SIG-M5 treated with dmso at 0.1 percent for 504 hours (cell line): Measurements from ENCODE around the gene ROS1.
"Not testable (repeated sequence)": the region's sequence is repeated elsewhere in the genome, so short reads cannot be mapped to it uniquely, and the experiment has no call there.

Experiments used
- DNase-seq: peaks from one replicate; lab custom pipeline; 2025; ENCODE audit not compliant: unreplicated experiment; lab: John Stamatoyannopoulos, UW

Gene ROS1

GRCh38 chr6:117425431-117426153 lies at the start of gene ROS1:
TSS of gene ROS1 (minus strand) at chr6:117425942. CDS start at chr6:117425656, 286 bp downstream.
- no peak for DNase-seq

DNA sequence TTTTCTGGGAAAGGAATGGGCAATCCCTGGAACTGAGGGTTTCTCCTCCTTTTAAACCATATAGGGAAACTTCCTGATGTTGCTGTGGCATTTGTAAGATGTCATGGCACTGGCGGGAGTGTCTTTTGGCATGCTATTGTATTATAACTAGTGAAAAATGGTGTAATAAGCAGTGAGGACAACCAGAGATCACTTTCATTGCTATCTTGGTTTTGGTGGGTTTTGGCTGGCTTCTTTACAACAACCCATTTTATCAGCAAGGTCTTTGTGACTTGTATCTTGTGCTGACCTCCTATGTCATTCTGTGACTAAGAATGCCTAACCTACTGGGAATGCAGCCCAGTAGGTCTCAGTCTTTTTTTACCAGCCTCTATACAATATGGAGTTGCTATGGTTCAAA lies 47.7 kb upstream of the ROS1 start:
- no peak for DNase-seq

- no peak for DNase-seq
These were observed 46.9 kb upstream of the ROS1 start for GRCh38 chr6:117472667-117473066.

GRCh38 chr6:117469791-117470190 lies 44.0 kb upstream of the ROS1 start:
- DNase-seq: no peak

- peak; percentile 59 for DNase-seq
These were observed 43.6 kb upstream of the ROS1 start for GRCh38 chr6:117469356-117469755.

- not testable (repeated sequence) for DNase-seq
These were observed 42.8 kb upstream of the ROS1 start for GRCh38 chr6:117468527-117468926.

DNA sequence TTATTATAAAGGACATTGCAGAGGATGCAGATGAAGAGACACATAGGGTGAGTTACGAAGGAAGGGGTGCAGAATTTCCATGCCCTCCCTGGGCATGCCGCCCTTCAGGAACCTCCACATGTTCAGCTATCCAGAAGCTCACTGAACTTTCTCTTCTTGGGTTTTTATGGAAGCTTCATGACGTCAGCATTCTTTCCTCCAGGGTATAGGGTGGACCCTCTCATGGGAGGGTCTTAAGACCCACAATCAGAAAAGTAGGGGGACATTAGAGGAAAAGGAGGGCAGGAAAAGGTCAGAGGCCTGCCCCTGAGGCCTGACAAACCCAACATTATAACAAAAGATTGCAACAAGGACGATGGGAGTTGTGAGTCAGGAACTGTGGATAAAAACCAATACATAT lies 42.1 kb upstream of the ROS1 start:
- DNase-seq: no peak

- peak; percentile 23 for DNase-seq
These were observed 39.9 kb upstream of the ROS1 start for GRCh38 chr6:117465691-117466090.

- no peak for DNase-seq
These were observed 39.0 kb upstream of the ROS1 start for GRCh38 chr6:117464700-117465099.

DNA sequence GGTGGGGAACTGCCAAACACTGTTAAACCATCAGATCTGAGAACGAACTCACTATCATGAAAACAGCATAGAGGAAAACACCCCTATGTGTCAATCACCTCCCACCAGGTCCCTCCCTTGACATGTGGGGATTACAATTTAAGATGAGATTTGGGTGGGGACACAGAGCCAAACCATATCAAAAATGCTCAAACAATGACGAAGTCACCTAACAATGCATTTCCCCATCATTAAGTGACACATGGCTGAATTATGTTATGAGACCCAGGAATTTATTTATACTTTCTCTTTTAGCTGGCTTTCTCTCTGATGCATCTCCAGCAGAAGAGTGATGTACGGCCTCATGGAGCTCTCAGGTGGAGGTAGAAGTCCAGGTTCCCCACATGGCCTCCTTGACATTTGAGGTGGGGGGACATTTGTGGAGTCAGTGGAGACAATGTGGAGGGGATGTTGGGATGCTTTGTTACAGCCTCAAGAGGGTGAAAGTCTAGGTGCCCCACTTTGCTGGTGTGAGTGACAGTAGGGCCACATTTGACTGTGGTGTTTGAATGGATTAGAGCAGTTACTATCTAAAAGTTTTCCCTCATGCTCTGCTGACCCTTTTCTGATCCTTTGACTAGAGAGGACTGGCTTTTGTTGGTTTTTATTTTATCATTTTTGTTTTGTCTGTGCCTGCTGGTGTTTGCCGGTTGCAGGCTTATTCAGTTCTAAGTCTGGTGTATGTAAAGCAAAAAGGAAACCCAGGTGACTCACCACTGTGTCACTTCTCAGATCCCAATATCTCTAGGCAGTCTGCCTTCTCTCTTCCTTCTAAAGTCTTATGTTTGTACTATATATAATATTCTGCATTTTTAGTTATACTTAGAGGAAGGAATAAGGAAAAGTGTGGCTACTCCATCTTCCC lies 38.3 kb upstream of the ROS1 start:
- DNase-seq: no peak

- DNase-seq: no peak
These were observed 33.6 kb upstream of the ROS1 start for GRCh38 chr6:117459204-117459944.

DNA sequence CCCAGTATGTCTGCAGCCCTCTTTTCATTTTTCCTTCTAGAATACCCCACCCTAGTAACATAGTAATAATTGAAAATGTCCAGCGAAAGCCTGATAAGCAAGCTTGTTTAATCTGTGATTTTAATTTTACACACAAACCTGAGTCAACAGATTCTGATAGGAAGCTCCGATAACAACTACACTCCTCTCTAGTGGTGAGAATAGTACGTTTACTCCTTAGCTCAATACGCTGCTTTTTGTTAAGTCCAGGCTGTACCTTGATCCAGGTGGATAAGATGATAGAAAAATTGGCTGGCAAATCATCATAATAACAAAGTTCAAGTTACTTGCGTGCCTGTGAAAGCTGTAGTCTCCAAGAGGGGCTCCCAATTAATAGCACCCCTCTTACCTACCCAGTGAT lies 31.3 kb upstream of the ROS1 start:
- no peak for DNase-seq

- DNase-seq: no peak
These were observed 30.5 kb upstream of the ROS1 start for GRCh38 chr6:117456250-117456649.

- no peak for DNase-seq
These were observed 25.9 kb upstream of the ROS1 start for GRCh38 chr6:117451671-117452070.

DNA sequence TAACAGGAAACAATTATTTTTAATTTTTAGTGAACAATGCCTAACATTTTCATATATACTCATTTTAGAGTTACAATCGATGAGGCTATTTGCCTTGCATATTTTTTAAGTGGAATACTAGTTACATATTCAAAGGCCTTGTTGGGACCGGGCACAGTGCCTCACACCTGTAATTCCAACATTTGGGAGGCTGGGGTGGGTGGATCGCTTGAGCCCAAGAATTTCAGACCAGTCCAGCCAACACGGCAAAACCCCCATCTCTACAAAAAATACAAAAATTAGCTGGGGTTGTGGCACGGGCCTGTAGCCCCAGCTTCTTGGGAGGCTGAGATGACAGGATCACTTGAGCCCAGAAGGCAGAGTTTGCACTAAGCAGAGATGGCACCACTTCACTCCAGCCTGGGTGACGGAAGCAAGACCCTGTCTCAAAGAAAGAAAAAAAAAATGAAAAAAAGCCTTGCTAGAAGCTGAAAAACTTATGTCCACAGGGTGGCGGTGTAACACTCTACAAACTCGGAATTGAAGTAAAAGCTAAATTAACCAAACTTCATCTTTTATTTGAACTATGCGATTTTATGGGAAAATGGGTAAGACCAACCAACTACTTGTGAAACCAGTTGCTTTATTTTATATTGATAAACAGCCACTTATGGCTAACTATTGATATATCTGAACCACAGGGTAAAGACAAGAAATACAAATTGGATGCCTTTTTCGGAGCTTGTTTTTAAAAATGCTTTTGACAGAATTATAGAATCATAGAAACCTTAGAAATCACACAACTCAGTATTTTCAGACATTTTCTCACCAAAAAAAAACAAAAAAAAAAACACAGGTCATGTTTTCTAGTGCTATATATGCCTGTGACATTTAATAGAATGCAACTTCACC lies 24.1 kb upstream of the ROS1 start:
- DNase-seq: peak; percentile 9

DNA sequence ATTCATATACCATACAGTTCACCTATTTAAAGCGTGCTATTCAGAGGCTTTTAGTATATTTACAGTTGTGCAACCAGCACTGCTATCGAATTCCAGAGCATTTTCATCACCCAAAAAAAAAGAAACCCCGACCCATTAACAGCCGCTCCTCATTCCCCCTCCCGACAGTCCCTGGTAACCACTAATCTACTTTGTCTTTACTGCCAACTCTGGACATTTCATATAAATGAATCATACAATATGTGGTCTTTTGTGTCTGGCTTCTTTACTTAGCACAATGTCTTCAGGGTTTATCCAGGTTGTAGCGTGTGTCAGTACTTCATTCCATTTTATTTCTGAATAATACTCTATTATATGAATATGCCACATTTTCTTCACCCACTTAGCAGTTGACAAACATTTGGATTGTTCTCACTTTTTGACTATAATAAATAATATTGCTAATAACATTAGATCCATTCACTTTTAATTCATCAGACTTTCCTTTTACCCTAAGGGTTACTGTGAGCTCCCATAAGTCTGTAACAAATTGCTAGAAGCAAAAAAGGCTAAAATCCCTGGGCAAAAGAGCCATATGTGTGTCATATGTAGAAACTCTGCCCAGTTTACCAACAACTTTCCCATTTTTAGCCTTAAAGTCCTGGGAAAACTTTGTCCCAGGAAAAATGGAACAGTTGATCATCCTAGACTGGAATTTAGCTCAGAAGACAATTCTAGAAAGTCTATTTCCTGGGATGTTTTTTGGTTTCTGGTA lies 23.2 kb upstream of the ROS1 start:
- DNase-seq: no peak

GRCh38 chr6:117448011-117448410 lies 22.3 kb upstream of the ROS1 start:
- no peak for DNase-seq

- no peak for DNase-seq
These were observed 21.1 kb upstream of the ROS1 start for GRCh38 chr6:117446861-117447260.

DNA sequence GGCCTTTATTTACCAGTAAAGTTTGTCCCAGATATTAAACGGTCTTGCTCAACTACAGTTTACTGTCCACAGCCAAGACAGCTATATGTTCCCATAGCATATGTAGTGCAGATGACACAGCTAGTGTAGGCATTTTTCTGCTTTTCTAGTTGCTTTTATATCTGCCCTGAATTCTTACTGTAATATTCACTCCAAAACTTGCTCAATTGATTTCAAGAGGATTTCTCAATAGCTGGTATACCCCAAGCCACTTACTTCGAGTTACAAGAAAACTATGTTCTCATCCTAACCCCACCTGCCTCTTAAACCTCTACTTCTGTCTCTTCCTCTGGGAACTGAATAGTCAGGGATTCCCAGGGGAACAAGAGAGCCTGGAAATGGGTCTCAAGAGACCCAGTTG lies 18.9 kb upstream of the ROS1 start:
- DNase-seq: peak; percentile 23

- not testable (repeated sequence) for DNase-seq
These were observed 16.6 kb upstream of the ROS1 start for GRCh38 chr6:117442313-117442712.
